ENCODE results near the gene EMC7. TPM values are rescaled to one million over a fixed set of nuclear protein-coding genes. Genes with fewer than 3 reads are reported as not detected.

EMC7 gene
- total RNA-seq, result 35.0 to 35.4 TPM (median 35.3 TPM) in 3 replicates

- DNase-seq (ENCODE audit: low spot score in 2 of 2, unreplicated experiment in 2 of 2), result peak; percentile 96 to 99
Observed at GRCh38 chr15:34101366-34102174, at the start of gene EMC7, which contains the start of gene PGBD4. TSS of gene EMC7 (minus strand) at chr15:34101862. CDS start at chr15:34101839, 23 bp downstream. TSS of gene PGBD4 (plus strand) at chr15:34102083. CDS start at chr15:34102532, 449 bp downstream.

GRCh38 chr15:34147371-34148140 lies 45.9 kb upstream of the EMC7 start:
- H3K36me3 Mint-ChIP-seq, result peaks cover 36% of the 10 kb centered on the region
- no peak for TF ChIP-seq CTCF (IDR thresholded peaks at IDR 0.05; ENCODE audit: unreplicated experiment)
- DNase-seq (ENCODE audit: low spot score in 2 of 2, unreplicated experiment in 2 of 2), result no peak

More at GRCh38 chr15:34101366-34102174, at the start of gene EMC7, which contains the start of gene PGBD4:
- peak within 1 kb of the TSS; percentile 96 for H3K27ac Mint-ChIP-seq
- H3K36me3 Mint-ChIP-seq, result peaks cover 12% of the 10 kb centered on the region
- H3K4me1 Mint-ChIP-seq, result peaks cover 16% of the 10 kb centered on the region
- no peak for TF ChIP-seq CTCF (IDR thresholded peaks at IDR 0.05; ENCODE audit: unreplicated experiment)
- H3K9me3 Mint-ChIP-seq, result peaks cover 5% of the 10 kb centered on the region
- H3K4me3 Mint-ChIP-seq, result peak within 1 kb of the TSS; percentile 99
- H3K27me3 Mint-ChIP-seq (ENCODE audit: low read depth), result no peaks in the 10 kb centered on the region

DNA sequence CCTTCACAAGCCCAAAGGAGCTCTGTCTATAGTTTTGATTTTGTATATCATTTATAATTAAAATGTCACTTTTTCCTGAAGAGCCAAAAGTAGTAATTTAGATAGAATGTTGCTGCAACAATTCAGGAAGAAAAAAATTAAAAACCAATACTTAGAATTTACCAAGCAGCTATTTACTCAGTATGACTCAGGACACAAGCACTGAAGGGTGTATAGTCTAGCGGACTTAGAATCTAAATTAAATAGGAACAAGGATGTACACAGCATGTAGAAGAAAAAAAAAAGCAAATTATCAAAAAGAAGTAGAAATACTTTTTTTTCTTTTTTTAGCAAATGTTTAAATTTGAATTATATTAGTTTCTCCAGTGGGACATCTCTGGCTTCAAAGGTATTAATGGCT lies 31.8 kb upstream of the EMC7 start:
- Mint-ChIP-seq H3K4me3 (no peak overlapping the region), H3K27ac (no peak overlapping the region), H3K4me1 (no peaks in the 10 kb centered on the region), H3K36me3 (peaks cover 2% of the 10 kb centered on the region), H3K27me3 (ENCODE audit: low read depth) (no peaks in the 10 kb centered on the region), H3K9me3 (no peaks in the 10 kb centered on the region)
- no peak for DNase-seq (ENCODE audit: low spot score in 2 of 2, unreplicated experiment in 2 of 2)
- no peak for TF ChIP-seq CTCF (IDR thresholded peaks at IDR 0.05; ENCODE audit: unreplicated experiment)

More at GRCh38 chr15:34147371-34148140, 45.9 kb upstream of the EMC7 start:
- Mint-ChIP-seq H3K27me3 (ENCODE audit: low read depth) (no peaks in the 10 kb centered on the region), H3K4me3 (no peak overlapping the region), H3K27ac (no peak overlapping the region), H3K4me1 (no peaks in the 10 kb centered on the region), H3K9me3 (no peaks in the 10 kb centered on the region)

DNA sequence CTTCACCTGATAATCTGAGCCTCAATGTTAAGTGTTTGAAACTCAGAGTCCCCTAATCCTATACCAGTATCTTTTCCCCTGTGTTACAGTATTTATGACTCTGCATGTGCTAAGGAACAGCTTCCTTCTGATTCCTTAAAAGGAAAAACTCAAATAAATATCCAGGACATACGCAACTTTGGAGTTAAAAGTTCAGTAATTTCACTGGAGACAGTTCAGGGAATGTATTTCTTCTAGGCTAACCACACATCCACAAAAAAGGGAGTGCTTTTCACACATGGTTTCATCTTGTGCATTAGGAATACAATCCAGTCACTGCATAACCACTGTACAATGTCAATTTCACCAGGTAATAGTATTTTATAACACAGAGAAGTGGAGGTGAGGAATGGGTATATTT lies 31.2 kb upstream of the EMC7 start:
- H3K9me3 Mint-ChIP-seq, result peaks cover under 1% of the 10 kb centered on the region
- no peaks in the 10 kb centered on the region for H3K27me3 Mint-ChIP-seq (ENCODE audit: low read depth)
- H3K4me1 Mint-ChIP-seq, result no peaks in the 10 kb centered on the region
- peak overlapping the region; percentile 64 for H3K27ac Mint-ChIP-seq
- TF ChIP-seq CTCF (IDR thresholded peaks at IDR 0.05; ENCODE audit: unreplicated experiment), result no peak
- no peak overlapping the region for H3K4me3 Mint-ChIP-seq
- DNase-seq (ENCODE audit: low spot score in 2 of 2, unreplicated experiment in 2 of 2), result no peak
- H3K36me3 Mint-ChIP-seq, result no peaks in the 10 kb centered on the region

- Mint-ChIP-seq H3K4me3 (no peak overlapping the region), H3K4me1 (no peaks in the 10 kb centered on the region), H3K36me3 (no peaks in the 10 kb centered on the region), H3K27me3 (ENCODE audit: low read depth) (no peaks in the 10 kb centered on the region), H3K9me3 (peaks cover 7% of the 10 kb centered on the region), H3K27ac (no peak overlapping the region)
- no peak for DNase-seq (ENCODE audit: low spot score in 2 of 2, unreplicated experiment in 2 of 2)
- no peak for TF ChIP-seq CTCF (IDR thresholded peaks at IDR 0.05; ENCODE audit: unreplicated experiment)
Observed at GRCh38 chr15:34128898-34129297, 27.2 kb upstream of the EMC7 start.

Measured in mesothelial cell of epicardium (in vitro differentiated cells).